ENCODE data around the gene CD7. TPM values are rescaled to one million over a fixed set of nuclear protein-coding genes. Genes with fewer than 3 reads are reported as not detected.
A peak's percentile ranks its signal among the peaks of the same experiment; 100 is the strongest.

The CD7 gene
- total and polyA plus RNA-seq, 10 donors: 14.8 to 60.1 (median 24.3) TPM

DNA sequence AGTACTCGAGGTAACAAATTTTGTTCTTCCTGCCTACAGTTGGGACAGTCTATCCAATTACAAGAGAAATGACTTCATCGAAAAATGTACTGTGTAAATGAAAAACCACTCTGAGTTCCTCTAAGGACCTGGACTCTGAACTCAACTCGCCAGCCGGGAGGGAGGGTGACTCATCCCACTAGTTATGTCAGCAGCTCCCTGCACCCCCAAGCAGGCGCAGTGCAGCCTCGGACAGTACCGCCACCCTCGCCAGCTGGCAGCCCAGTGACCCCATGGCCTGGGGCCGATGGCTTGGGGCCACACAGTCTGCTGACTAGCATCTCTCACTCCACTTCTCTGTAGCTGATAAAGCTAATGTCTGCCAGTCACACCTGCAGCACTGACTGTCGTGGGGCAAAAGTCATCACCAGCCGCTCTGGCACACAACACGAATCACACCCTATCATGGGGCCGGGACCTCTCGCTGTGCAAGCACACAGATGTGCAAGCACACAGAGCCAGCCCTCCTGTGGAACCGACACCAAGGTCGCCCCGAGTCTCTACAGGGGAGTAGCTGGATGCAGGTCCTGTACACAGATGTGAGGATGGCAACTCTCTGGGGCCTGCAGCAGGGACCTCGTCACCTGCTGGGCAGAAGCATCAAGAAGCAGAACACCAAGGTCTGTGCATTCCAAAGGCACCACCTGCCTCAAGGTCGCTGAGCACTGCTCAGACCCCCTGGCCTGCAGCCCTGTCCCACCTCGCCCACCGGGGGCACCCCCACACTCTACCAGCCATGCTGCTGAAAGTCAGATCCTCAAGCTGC lies 49.6 kb downstream of the CD7 start:
- WGBS, 5 donors: 36 to 65% (median 54%) methylated on average over 10 to 21 of the region's 21 CpGs
- Histone ChIP-seq H3K27ac (peak overlapping the region; percentile 24 to 100 (median 78)), H3K36me3 (peaks cover 7 to 93% (median 60%) of the 10 kb centered on the region in 6 donors), H3K4me3 (peak overlapping the region in 1 of 8 donors; percentile 45), H3K27me3 (replicated peaks in 1 of 7) (no peaks in the 10 kb centered on the region), H3K4me1 (peaks cover 53 to 95% (median 69%) of the 10 kb centered on the region in 6 donors), H3K9me3 (no peaks in the 10 kb centered on the region)
- peak; percentile 69 to 88 (median 74) for TF ChIP-seq POLR2AphosphoS5 (IDR thresholded peaks at IDR 0.05)
- TF ChIP-seq POLR2A (IDR thresholded peaks at IDR 0.05): no peak
- DNase-seq: peak; percentile 86
- intact Hi-C loops (cut with DNase I; ENCODE audit: low total_unique reads): no loop called here

- peak overlapping the region in 4 of 8 donors; percentile 80 to 100 (median 99) for H3K27ac ChIP-seq
- no peaks in the 10 kb centered on the region for H3K27me3 ChIP-seq (replicated peaks in 1 of 7)
- WGBS, 5 donors: 91 to 93% (median 92%) methylated on average over 10 of the region's 10 CpGs
- H3K9me3 ChIP-seq: no peaks in the 10 kb centered on the region
- H3K4me1 ChIP-seq: peaks cover 42 to 95% (median 61%) of the 10 kb centered on the region in 6 donors
- H3K36me3 ChIP-seq: peaks cover 7 to 99% (median 68%) of the 10 kb centered on the region in 6 donors
- H3K4me3 ChIP-seq: no peak overlapping the region
- TF ChIP-seq, protein P1, sequence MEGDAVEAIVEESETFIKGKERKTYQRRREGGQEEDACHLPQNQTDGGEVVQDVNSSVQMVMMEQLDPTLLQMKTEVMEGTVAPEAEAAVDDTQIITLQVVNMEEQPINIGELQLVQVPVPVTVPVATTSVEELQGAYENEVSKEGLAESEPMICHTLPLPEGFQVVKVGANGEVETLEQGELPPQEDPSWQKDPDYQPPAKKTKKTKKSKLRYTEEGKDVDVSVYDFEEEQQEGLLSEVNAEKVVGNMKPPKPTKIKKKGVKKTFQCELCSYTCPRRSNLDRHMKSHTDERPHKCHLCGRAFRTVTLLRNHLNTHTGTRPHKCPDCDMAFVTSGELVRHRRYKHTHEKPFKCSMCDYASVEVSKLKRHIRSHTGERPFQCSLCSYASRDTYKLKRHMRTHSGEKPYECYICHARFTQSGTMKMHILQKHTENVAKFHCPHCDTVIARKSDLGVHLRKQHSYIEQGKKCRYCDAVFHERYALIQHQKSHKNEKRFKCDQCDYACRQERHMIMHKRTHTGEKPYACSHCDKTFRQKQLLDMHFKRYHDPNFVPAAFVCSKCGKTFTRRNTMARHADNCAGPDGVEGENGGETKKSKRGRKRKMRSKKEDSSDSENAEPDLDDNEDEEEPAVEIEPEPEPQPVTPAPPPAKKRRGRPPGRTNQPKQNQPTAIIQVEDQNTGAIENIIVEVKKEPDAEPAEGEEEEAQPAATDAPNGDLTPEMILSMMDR (IDR thresholded peaks at IDR 0.05 in 8 of 11, conservative IDR thresholded peaks at IDR 0.05 in 3 of 11): no peak
- TF ChIP-seq POLR2A (IDR thresholded peaks at IDR 0.05): no peak
- intact Hi-C loops (cut with DNase I; ENCODE audit: low total_unique reads): no loop called here
- no peak for DNase-seq
Measured at GRCh38 chr17:82266142-82266541, 51.3 kb downstream of the CD7 start.

Other genes starting within 250 kb of the CD7 start
- 10 to 100 TPM; 20.6 to 45.2 (median 22.3) TPM for gene FASN, start 219.4 kb downstream of the CD7 start, total RNA-seq
- 10 to 100 TPM in 1 of 3 donors, 1 to 10 TPM in 2; 9.3 to 14.7 (median 9.3) TPM for gene FASN, start 219.4 kb downstream of the CD7 start, polyA plus RNA-seq
- gene CCDC57, start 104.8 kb downstream of the CD7 start, total RNA-seq: 10 to 100 TPM; 28.8 to 59.6 (median 43.6) TPM
- gene CCDC57, start 104.8 kb downstream of the CD7 start, polyA plus RNA-seq: 100 to 1,000 TPM in 1 of 3 donors, 10 to 100 TPM in 2; 82.4 to 164 (median 83.0) TPM
- gene SLC16A3, start 88.6 kb downstream of the CD7 start, total RNA-seq: 100 to 1,000 TPM in 3 of 7 donors, 10 to 100 TPM in 4; 41.7 to 185 (median 91.6) TPM
- gene SLC16A3, start 88.6 kb downstream of the CD7 start, polyA plus RNA-seq: 10 to 100 TPM; 11.1 to 28.2 (median 16.5) TPM
- 100 to 1,000 TPM in 5 of 7 donors, 10 to 100 TPM in 2; 74.3 to 216 (median 160) TPM for gene CSNK1D, start 43.9 kb downstream of the CD7 start, total RNA-seq
- gene CSNK1D, start 43.9 kb downstream of the CD7 start, polyA plus RNA-seq: 100 to 1,000 TPM in 1 of 3 donors, 10 to 100 TPM in 2; 46.5 to 122 (median 67.2) TPM
- 100 to 1,000 TPM in 1 of 7 donors, 10 to 100 TPM in 6; 55.6 to 141 (median 66.6) TPM for gene SECTM1, start 16.2 kb upstream of the CD7 start, total RNA-seq
- 10 to 100 TPM in 1 of 3 donors, 1 to 10 TPM in 2; 6.0 to 15.2 (median 7.0) TPM for gene SECTM1, start 16.2 kb upstream of the CD7 start, polyA plus RNA-seq
- gene TEX19, start 41.6 kb upstream of the CD7 start, total RNA-seq: not detected
- not detected for gene TEX19, start 41.6 kb upstream of the CD7 start, polyA plus RNA-seq
- 1 to 10 TPM in 1 of 7 donors, under 1 TPM in 4, not detected in 2; 0.26 to 3.1 (median 0.60) TPM for gene UTS2R, start 54.2 kb upstream of the CD7 start, total RNA-seq
- gene UTS2R, start 54.2 kb upstream of the CD7 start, polyA plus RNA-seq: not detected
- 10 to 100 TPM; 62.3 to 88.0 (median 73.5) TPM for gene HEXD, start 100.7 kb upstream of the CD7 start, total RNA-seq
- gene HEXD, start 100.7 kb upstream of the CD7 start, polyA plus RNA-seq: 100 to 1,000 TPM in 2 of 3 donors, 10 to 100 TPM in 1; 86.3 to 272 (median 257) TPM
- gene OGFOD3, start 101.0 kb upstream of the CD7 start, total RNA-seq: 10 to 100 TPM; 21.3 to 28.1 (median 23.1) TPM
- 10 to 100 TPM; 10.3 to 17.9 (median 12.9) TPM for gene OGFOD3, start 101.0 kb upstream of the CD7 start, polyA plus RNA-seq
- 100 to 1,000 TPM; 225 to 333 (median 288) TPM for gene CYBC1, start 133.1 kb upstream of the CD7 start, total RNA-seq
- gene CYBC1, start 133.1 kb upstream of the CD7 start, polyA plus RNA-seq: 100 to 1,000 TPM; 105 to 192 (median 132) TPM
- 100 to 1,000 TPM in 3 of 7 donors, 10 to 100 TPM in 4; 59.5 to 127 (median 93.0) TPM for gene NARF, start 141.1 kb upstream of the CD7 start, total RNA-seq
- gene NARF, start 141.1 kb upstream of the CD7 start, polyA plus RNA-seq: 100 to 1,000 TPM in 2 of 3 donors, 10 to 100 TPM in 1; 75.7 to 117 (median 116) TPM
- 10 to 100 TPM; 39.9 to 55.1 (median 45.6) TPM for gene FOXK2, start 202.1 kb upstream of the CD7 start, total RNA-seq
- gene FOXK2, start 202.1 kb upstream of the CD7 start, polyA plus RNA-seq: 10 to 100 TPM; 10.4 to 16.7 (median 12.4) TPM

Data from spleen (tissue), 11 donors.